Neutrophil (primary cell): Measurements from ENCODE around the gene PRCC.

Experiments used
- H3K27ac ChIP-seq: fragments of 200-600 bp; sonication (generic); 2 replicates; pipeline ENCODE4 v1.5.1; 2016; ENCODE audit warnings: mild to moderate bottlenecking, moderate library complexity
- H3K27me3 ChIP-seq: fragments of 200-600 bp; sonication (generic); 2 replicates; pipeline ENCODE4 v1.6.0; 2016; ENCODE audit warnings: mild to moderate bottlenecking
- H3K36me3 ChIP-seq: fragments of 200-600 bp; sonication (generic); 2 replicates; pipeline ENCODE4 v1.5.1; 2017
- H3K4me1 ChIP-seq, 2 experiments: fragments of 200-600 bp in 1 of 2; sonication (generic) in 1 of 2; 1 replicate in 1 of 2; 2 replicates in 1 of 2; pipeline versions ENCODE4 v1.5.1 to v1.6.1; 2013 to 2016; ENCODE audit warnings: low read depth in 1 of 2, low read length in 1 of 2, mild to moderate bottlenecking in 1 of 2, moderate library complexity in 1 of 2; ENCODE audit not compliant: control insufficient read depth in 1 of 2, insufficient read depth in 1 of 2
- H3K4me3 ChIP-seq, 2 experiments: fragments of 200-600 bp in 1 of 2; sonication (generic) in 1 of 2; 1 replicate in 1 of 2; 2 replicates in 1 of 2; pipeline ENCODE4 v1.5.1; 2013 to 2016; ENCODE audit warnings: low read depth in 1 of 2, low read length in 1 of 2, mild to moderate bottlenecking in 1 of 2, moderate library complexity in 1 of 2
- H3K9me3 ChIP-seq: fragments of 200-600 bp; sonication (generic); 2 replicates; pipeline ENCODE4 v1.5.1; 2016
- CTCF ChIP-seq: fragments of 200-600 bp; sonication (generic); IDR thresholded peaks from 2 replicates; pipeline ENCODE4 v1.5.1; 2016; ENCODE audit warnings: antibody characterized with exemption

Gene PRCC

GRCh38 chr1:156812293-156812990 is 45.1 kb downstream of the PRCC start:
- H3K36me3 ChIP-seq, result no peaks in the 10 kb centered on the region
- H3K4me1 ChIP-seq, result peaks cover 13 to 19% of the 10 kb centered on the region in 2 experiments
- peaks cover 68% of the 10 kb centered on the region for H3K27me3 ChIP-seq
- TF ChIP-seq CTCF, result no peak
- no peak overlapping the region for H3K27ac ChIP-seq
- H3K9me3 ChIP-seq, result no peaks in the 10 kb centered on the region
- no peak overlapping the region for H3K4me3 ChIP-seq

- Histone ChIP-seq H3K4me1 (peaks cover 13 to 19% of the 10 kb centered on the region in 2 experiments), H3K4me3 (peak overlapping the region in 1 of 2 experiments; percentile 39), H3K9me3 (no peaks in the 10 kb centered on the region), H3K27ac (no peak overlapping the region), H3K36me3 (no peaks in the 10 kb centered on the region), H3K27me3 (peaks cover 76% of the 10 kb centered on the region)
- TF ChIP-seq CTCF, result no peak
Measured at GRCh38 chr1:156813298-156813697, 46.0 kb downstream of the PRCC start.

- Histone ChIP-seq H3K27ac (no peak overlapping the region), H3K4me1 (peaks cover 13 to 19% of the 10 kb centered on the region in 2 experiments), H3K27me3 (peaks cover 82% of the 10 kb centered on the region), H3K4me3 (peak overlapping the region; percentile 27 to 39), H3K36me3 (no peaks in the 10 kb centered on the region), H3K9me3 (no peaks in the 10 kb centered on the region)
- peak; percentile 9 for TF ChIP-seq CTCF
Measured at GRCh38 chr1:156813750-156814570, 46.6 kb downstream of the PRCC start.

DNA sequence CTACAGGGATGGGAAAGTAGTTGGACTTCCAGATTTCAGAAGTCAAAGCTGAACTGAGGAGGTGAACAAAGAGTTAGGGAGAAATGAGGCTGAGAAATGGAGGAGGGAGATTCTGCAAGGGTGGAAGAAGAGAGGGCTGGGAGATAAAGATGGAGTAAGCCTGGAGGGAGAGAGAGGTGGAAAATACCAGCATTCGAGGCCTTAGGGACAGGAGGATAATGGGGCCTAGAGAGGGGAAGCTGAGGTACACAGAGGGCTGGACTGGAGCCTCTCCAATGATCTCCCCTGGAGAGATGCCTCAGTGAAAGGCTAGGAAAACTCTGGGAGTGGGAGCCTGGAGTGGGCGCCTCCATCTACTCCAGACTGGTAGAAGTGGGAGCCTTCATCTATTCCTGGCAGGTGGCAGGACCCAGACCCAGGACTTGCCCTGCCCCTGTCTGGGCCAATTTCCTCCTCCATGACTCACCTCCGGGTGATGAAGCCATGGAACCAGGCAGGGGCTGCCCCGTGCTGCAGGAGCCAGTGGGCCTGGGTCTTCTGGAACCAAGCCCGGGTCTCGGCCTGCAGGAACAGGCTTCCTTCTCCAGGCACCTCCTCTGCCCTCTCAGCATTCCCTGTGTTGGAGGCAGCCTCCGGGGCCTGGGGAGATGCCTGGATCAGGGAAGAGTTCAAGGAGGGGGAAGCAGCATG is 47.4 kb downstream of the PRCC start:
- TF ChIP-seq CTCF, result no peak
- H3K27me3 ChIP-seq, result peaks cover 88% of the 10 kb centered on the region

GRCh38 chr1:156815307-156815826 is 48.0 kb downstream of the PRCC start:
- no peak overlapping the region for H3K4me3 ChIP-seq
- no peak overlapping the region for H3K27ac ChIP-seq
- no peaks in the 10 kb centered on the region for H3K9me3 ChIP-seq

More for the DNA sequence above, 47.4 kb downstream of the PRCC start:
- H3K9me3 ChIP-seq, result no peaks in the 10 kb centered on the region
- H3K27ac ChIP-seq, result no peak overlapping the region
- peaks cover 13 to 19% of the 10 kb centered on the region in 2 experiments for H3K4me1 ChIP-seq
- H3K36me3 ChIP-seq, result no peaks in the 10 kb centered on the region
- no peak overlapping the region for H3K4me3 ChIP-seq

More at GRCh38 chr1:156815307-156815826, 48.0 kb downstream of the PRCC start:
- H3K36me3 ChIP-seq, result no peaks in the 10 kb centered on the region
- H3K4me1 ChIP-seq, result peaks cover 13 to 19% of the 10 kb centered on the region in 2 experiments
- TF ChIP-seq CTCF, result no peak
- peaks cover 94% of the 10 kb centered on the region for H3K27me3 ChIP-seq
